Measurements from ENCODE around the gene MRPL11.
A peak's percentile ranks its signal among the peaks of the same experiment; 100 is the strongest.

MRPL11 gene

GRCh38 chr11:66386171-66387069, 52.2 kb downstream of the MRPL11 start:
- peak overlapping the region; percentile 61 for H3K4me2 ChIP-seq (ENCODE audit: low read depth, low read length, poor library complexity, severe bottlenecking)
- H3K4me1 ChIP-seq (ENCODE audit: insufficient read depth, low read length, poor library complexity, severe bottlenecking) = peaks cover 5% of the 10 kb centered on the region
- H3K27me3 ChIP-seq (ENCODE audit: insufficient read depth, low read length, poor library complexity, severe bottlenecking) = no peaks in the 10 kb centered on the region
- no peaks in the 10 kb centered on the region for H3K9me2 ChIP-seq (replicated peaks; ENCODE audit: low read depth, low read length)
- H3F3A ChIP-seq (ENCODE audit: low read depth) = no peaks in the 10 kb centered on the region
- peak overlapping the region; percentile 87 for H2AFZ ChIP-seq (ENCODE audit: low read length)
- H3K79me2 ChIP-seq (ENCODE audit: insufficient read depth, low read length) = no peaks in the 10 kb centered on the region
- peak; percentile 94 for TF ChIP-seq CTCF (conservative IDR thresholded peaks at IDR 0.05; ENCODE audit: low read length)
- TF ChIP-seq EZH2phosphoT487 (IDR thresholded peaks at IDR 0.05; ENCODE audit: borderline replicate concordance) = no peak
- no peaks in the 10 kb centered on the region for H3K36me3 ChIP-seq (ENCODE audit: insufficient read depth, low read length)
- H3K9me3 ChIP-seq (ENCODE audit: insufficient read depth, low read depth, low read length) = no peaks in the 10 kb centered on the region
- no peaks in the 10 kb centered on the region for H4K20me1 ChIP-seq (ENCODE audit: insufficient read depth, low read length, poor library complexity, severe bottlenecking)
- H3K4me3 ChIP-seq (ENCODE audit: low read length, poor library complexity, severe bottlenecking) = peak overlapping the region; percentile 65
- peak overlapping the region; percentile 45 for H3K9ac ChIP-seq (ENCODE audit: low read depth, low read length, poor library complexity, severe bottlenecking)
